NCI-H2107 treated with DMSO at 0.1 percent for 48 hours (cell line): ENCODE results near the gene MT4.

Experiments
- DNase-seq: peaks from one replicate; lab custom pipeline; 2025; ENCODE audit not compliant: unreplicated experiment; lab: John Stamatoyannopoulos, UW

Gene MT4

DNA sequence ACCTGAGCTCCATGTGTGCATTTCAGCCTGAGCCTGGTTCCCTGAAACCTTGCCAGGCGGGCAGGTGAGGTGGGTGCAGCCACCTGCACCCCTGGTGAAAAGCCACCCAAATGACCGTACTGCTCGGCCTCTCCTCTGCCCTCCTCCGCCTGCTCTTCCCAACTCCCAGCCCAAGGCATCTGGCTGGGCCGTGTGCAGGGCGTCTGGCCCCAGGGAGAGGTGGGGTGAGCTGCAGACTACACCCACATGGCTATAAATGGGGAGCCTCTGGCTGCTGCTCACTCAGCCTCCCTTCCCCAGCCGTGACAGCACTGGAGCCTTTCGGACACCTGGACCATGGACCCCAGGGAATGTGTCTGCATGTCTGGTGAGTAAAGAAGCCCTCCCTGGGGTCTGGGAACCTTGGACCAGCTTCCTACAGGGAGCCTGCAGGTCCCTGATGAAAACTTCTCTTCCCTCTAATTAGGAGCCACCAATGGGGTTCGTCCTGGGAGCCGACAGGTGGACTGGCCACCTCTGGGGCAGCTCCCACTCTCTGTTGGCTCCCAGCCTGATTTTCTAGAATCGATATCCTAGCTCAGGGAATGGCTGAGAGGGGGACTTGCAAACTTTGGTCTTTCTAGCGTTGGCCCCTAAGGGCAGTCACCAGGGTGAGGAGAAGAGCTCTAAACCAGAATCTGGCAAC is at the start of gene MT4:
Gene MT4 (plus strand): TSS at position 281 of the 685 bp plus-strand sequence. CDS start 56 bp downstream, at position 337.
- no peak for DNase-seq

DNA sequence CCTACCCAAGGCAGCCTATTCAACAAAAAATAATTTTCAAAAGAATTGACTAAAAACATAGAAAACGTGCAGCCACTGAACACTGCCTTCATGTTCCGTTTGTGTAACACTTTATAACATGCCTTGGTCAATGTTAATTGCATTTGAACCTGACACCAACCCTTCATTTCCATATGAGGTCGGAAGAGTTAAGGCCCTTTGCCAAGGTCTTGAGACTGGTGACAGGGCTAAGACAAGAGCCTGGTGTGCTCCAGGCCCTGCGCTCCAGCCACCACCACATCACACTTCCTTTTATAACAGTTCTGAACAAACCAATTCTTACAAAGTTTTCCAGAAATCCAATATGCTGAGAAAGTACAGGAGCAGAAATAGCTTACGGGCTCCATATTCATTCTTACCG is 49.2 kb upstream of the MT4 start:
- DNase-seq, result no peak

DNA sequence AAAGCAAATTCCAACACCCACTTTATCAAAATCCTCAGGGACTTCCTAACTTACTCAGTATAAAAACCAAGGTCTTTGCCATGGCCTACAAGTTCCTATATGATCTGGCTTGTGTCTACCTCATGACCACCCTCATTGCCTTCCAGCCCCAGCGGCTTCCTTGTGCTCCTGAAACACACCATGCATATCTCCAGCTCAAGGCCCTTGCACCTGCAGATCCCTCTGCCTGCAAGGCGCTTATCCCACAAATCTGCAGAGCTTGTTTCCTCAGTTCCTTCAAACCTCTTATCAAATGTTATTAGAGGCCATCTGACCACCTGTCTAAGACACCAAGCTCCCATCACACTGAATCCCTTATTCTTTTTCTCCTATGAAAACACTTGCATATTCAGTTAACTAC is 47.7 kb upstream of the MT4 start:
- no peak for DNase-seq

DNA sequence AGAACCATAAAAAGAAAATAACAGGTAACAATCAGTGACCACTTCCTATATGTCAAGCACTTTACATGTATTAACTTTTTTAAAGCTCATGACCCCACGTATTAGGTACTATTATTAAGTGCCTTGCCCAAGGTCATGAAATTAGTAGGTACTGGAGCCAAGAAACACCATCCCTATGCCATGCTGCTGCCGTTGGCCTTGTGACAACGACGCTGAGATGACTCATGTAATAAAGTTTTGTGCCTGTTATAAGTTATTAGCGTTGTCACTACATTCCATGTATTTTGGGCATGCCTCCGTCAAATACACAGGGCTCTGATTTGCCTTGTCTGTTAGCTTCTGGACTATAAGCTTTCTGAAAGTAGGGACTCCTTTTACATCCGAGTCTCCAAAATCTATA is 46.4 kb upstream of the MT4 start:
- no peak for DNase-seq

DNA sequence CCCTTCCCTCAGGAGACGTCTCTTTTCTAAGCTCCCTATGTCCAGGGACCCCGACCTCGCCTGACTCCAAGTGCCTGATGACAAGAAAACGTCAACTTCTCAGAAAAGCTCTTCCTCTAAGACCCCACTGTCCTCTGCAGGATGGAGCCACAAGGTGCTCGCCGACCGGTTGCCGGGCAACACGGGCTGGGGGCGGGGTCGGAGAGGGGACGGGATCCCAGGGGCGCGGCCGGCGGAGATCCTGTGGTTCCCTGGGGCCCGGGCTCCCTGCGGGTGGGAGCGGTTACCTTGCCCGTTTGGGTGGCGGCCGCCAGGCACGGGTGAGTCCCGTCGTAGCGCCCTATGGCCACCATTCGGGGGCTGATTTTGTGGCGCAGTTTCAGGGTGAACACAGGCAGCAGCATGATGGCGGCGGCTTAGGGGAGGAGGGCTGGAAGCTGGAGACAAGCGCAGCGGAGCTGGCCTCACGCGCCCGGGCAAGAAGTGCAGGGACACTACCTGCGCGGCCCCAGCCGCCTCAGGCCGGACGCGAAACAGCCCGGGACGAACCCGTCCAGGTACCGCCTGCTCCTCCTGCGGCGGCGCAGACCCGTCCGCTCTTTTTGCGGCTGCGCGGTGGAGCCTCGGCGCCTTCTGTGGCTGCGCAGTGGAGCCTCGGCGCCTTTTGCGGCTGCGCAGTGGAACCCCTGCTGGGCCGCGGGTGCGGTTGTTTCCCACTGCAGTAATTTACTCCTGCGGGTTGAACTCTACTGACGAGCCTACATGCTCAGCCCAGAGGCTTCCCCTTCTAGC is 45.2 kb upstream of the MT4 start, which contains the start of gene BBS2:
Gene BBS2 (minus strand): TSS at position 566 of the 792 bp plus-strand sequence. CDS start 162 bp downstream, at position 404.
- DNase-seq, result peak; percentile 68

DNA sequence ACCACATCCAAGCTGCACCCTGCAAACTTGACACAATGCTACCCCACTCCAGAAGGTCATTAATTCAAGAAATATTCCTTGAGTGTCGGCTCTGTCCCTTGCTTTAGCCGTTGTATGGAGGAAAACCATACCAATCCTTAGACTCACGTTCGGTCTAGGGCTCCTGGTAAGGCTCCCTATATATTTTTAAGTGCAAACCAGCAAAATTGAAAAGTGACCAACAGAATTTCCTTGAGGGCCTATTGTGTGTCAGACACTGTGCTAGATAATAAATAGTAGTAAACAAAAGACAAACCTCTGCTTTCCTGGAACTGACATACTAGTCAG is 44.7 kb upstream of the MT4 start:
- DNase-seq, result no peak

DNA sequence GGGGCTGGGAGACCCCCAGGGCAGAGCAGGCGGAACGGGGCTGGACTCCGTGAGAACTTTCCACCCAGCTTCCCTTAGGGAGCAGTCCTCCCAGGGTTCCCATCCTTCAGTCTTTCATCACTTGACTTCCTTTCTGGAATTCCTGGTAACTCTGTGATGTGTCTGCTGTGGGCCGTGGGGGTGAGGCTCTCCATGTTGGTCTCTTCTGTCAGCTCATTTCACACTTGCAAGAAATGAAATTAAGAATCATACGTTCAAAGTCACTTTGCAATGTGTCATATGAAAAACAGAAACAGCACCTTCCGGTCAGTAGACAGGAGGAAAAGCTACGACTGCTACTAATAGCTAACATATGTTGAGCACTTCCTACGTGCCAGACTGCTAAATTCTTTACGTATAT is 39.6 kb upstream of the MT4 start:
- DNase-seq, result no peak

DNA sequence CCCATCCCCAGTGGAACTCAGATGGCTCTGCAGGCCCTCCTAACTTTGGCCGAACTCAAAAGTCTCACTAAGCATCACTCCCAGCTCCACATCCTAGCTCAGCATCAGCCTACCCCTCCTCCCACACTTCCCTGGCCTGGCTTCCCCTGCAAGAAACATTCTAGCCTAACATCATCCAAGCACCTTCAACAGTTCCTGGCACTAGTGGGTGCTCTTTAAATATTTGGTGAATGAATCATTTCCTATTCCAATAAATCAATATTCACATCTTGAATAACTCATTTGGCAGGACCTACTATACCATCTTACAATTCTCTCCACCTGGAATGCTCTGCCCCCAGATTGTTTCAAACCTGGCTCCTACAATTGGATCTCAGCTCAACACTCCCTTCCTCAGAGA is 34.0 kb upstream of the MT4 start:
- DNase-seq, result no peak

DNA sequence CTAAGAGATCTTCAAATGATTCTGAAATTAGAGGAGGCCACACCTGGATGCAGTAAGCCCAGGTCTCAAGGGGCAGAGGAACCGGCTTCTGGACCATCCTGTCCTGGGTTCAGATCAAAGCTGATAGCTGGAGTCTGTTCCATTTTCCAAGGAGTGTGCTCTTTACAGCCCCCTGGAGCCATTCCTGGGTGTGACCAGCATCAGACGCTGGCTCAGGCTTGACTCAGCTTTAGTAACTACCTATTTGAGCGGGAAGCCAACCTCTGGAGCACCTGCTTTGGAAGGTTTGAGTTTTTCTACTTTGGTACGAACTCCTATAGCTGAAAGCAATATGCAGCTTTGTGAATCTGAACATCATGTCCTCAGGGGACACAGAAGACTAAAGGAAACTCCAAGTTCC is 32.2 kb upstream of the MT4 start:
- DNase-seq, result no peak

DNA sequence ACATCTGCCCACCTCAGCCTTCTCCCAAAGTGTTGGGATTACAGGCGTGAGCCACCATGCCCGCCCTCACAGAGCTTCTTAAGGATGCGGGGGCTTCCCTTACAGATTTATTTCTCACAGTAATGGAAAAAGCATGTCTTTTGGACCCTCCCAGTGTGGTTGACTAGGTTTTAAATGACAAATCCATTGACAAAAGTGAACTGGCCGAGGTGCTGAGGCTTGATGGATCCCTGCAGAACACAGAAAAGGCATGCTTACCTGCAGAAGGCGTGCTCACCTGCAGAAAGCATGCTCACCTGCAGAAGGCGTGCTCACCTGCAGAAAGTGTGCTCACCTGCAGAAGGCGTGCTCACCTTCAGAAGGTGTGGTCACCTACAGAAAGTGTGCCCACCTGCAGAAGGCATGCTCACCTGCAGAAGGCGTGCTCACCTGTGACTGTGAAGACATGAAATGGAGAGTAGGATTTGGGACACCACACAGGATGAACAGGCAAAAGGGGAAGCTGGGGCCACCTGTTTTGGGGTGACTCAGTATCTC is 30.0 kb upstream of the MT4 start:
- no peak for DNase-seq

DNA sequence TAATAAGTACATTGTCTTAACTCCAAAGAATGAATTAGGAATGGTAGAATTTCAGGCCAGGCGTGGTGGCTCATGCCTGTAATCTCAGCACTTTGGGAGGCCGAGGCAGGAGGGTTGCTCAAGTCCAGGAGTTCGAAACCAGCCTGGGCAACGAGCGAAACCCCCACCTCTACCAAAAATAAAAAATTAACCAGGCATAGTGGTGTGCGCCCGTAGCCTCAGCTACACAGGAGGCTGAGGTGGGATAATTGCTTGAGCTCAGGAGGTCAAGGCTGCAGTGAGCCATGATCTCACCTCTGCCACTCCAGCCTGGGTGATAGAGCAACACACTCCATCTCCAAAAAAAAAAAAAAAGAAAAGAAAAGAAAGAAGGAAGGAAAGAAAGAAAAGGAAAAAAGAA is 26.5 kb upstream of the MT4 start:
- no peak for DNase-seq

DNA sequence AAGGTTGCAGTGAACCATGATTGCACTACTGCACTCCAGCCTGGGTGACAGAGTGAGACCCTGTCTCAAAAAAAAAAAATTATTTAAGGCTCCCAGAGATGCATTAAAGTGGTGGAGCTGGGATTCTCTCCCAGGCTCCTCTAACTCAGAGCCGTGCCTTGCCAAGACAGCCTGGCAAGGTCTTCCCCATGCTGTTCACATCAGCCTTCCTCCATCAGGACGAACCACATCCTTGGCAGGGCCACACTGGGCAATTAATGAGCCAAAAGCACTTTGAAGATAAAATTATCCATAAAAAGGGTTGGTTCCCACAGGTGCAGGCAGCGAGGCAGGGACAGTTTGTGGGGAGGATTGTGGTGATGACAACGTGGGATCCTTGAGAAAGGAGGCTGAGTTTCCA is 25.2 kb upstream of the MT4 start:
- no peak for DNase-seq

DNA sequence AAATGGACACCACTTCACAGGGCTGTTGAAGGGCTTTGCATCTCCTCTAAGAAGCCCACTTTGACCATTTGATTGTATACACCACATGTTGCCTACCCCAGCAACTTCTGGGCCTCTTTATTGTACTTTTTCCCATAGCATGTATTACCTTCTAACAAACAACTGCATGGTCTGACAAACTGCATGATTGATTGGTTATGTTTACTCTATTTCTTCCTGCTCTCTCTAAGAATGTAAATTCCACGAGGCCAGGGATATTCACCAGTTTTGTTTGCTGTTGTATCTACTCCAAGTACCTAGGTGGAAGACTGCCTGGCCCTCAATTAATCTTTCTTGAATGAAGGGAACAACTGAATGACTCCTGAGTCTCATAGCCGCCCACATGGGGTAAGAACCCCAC is 22.8 kb upstream of the MT4 start:
- DNase-seq, result no peak

DNA sequence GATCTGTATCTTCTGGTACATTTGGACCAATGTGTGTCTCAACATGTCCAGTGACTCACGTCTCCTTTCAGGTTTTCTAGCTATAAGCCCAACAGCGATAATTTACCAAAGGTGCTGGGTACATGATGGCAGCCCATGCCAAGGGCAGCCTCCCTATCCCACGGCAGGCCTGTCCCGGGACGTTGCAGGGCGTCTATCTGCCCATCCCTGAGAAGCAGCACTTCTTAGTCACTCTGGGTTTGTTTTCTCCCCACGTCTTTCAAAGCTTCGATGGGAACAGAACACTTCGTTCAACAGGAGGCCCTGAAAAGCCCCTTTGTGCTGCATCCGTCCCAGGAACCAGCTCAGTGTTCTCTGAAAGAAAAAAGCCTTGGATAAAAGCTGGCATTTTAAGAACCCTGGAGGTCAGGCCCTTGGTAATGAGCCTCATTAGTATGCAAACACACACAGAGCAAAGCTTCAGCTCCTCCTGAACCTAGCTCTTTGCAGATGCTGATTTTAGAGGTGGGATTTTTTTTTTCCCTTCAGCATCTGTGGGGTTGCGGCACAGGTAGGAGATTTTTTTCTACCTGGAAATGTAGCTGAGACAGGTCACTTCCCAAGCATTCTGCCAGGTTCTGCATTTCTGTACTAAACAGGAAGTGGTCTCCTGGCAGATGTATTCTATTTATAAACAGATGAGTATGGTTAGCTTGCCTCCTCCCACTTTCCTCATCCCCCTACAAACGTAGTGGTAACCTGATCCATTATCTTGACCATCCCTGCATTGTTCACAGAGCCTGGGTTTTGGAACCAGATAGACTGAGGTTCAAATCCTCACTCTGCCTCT is 17.5 kb upstream of the MT4 start:
- DNase-seq, result no peak

DNA sequence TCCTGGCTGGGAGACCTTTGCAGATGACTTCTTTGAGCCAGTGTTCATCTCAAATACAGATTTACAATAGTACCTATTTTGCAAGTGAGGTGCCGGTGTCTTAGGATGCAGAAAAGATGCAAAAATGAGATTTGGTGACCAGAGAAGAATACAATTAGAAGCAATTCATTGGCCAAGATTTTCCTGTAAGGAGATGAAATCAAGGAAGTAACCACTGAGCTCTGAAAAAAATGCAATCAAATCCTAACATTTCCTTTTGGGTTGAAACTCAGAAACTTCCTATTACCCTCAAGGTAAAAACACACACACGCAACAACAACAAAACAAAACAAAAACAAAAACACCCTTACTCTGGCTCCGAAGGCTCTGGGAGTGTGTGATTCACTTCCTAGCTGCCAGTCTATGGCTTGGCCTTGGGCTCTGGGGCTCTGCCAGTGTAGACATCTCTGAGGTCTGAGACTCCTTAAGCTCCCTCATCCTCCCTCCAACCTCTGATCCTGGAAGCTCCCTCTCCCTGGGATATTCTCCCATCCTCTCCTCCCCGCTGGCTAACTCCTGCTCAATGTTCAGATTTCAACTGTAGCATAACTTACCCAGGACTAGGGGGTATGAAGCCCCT is 16.8 kb upstream of the MT4 start:
- no peak for DNase-seq

DNA sequence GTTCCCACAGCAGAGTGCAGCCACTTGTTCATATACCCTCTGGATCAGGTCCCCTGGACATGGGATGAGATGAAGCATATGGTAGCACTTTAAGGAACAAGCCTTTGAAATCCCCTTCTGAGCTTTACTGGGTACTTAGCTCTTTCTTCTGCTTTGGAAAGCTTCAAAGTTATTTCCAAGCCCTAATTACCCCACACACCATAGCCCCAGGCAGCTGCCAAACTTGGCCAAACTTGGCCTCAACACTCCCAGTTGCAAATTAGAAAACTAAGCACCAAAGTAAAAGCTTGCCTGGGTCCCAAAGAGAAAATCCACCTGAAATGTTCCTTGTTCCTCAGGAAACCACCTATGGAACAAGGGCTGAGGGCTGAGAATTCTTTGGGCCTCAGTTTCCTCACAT is 15.7 kb upstream of the MT4 start:
- DNase-seq, result no peak

DNA sequence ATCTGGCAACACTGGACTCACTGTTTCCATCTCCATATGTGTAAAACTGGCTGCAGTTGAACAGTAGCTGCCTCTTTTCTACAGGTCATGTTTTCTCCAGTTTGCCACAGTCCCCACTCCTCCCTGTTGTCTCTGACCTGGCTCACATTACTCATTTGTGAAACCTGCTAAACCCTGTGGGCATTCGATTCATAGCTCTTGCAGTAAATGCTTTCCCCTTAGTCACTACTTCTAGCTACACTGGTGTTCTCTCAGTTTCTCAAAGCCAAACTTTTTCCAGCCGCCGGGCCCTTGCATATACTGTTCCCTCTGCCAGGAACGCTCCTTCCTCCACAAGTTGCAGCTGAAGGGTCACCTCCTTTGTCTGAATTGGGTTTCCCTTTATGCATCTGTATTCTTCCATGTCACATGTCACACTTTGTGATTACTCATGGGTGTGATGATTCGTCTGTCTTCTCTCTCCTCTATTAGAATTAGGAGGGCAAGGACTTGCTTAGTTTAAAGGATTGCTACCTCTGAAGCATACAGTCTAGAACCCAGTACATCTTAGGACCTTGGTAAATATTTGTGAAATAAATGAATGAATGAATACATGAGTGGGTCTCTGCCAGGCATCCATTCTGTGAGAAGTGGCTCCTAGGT is 15.0 kb upstream of the MT4 start:
- DNase-seq, result no peak

DNA sequence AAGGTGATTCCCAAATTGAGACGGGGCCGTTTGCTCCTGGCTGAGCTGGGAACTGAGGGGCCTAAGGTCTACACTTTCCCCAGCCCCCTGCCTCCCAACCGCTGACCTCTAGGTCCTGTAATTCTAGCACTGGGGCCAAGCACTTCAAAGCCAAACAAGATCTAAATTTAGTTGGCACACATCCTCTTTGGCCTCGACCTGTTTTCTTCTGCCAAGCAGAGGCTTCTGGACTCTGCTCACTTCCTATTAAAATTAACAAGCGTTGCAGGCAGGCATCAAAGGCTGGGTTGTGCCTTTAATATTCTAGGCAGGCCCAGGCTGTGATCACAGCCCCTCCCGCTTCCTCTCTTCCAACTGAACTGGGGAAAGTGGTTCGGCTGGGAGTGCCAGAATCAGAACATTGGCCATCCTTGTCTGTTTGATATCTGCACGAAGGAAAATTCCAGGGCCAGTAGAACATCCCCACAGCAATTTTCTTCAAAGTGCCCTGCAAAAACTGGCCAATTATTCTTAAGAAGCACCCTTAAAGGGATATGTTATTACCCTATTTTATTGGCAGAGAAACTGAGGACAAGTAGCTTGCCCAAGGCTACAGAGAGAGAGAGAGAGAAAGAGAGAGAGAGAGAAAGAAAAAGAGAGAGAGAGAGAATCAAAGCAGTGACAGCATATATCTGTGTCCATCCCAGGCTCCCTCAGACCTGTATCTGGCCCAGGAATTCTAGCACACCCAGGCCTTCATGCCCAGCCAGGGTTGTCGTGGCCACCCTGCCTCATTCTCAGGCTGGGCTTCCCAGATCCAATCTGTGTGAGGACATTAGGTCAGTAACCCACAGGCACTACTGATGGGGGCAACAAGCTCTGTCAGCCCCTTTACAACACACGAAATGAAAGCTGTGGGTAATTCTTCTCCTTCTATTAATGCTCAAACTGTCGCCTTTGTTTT is 12.8 kb upstream of the MT4 start:
- no peak for DNase-seq

DNA sequence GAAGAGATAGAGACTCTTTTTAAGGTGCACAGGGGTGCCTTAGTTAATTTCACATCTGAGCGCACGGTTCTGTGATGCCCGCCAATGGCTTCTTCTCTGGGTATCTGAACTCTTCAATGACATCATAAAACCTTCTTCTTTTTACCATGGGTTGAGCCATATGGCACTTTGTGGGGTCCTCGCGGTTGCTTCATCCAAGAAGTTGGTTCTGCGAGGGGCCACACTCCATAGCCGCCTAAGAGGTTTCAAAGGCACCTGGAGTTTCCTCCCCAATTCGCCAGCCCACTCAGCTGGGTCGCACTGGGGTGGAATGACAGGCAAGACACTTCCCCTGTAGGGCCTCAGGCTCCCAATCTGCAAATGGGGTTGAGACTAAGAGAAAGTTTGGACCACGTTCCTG is 10.4 kb upstream of the MT4 start:
- no peak for DNase-seq
